GM18951 (cell line): ENCODE results near the gene OR2A42.
"Not testable (repeated sequence)": the region's sequence is repeated elsewhere in the genome, so short reads cannot be mapped to it uniquely, and the experiment has no call there.

ENCODE experiments used
- POLR2A ChIP-seq: IDR thresholded peaks from 4 replicates; pipeline ENCODE4 v1.6.1; 2011; ENCODE audit warnings: mild to moderate bottlenecking; ENCODE audit not compliant: insufficient read length, insufficient read depth; ENCODE audit errors: extremely low read depth
- in situ Hi-C: fragments of 300-500 bp; cut with MboI; formaldehyde crosslinking; loops from one replicate; pipeline ENCODE4 v1.12.0; 2022; ENCODE audit warnings: low sequenced_read_pairs, mixed read lengths, inconsistent platforms; ENCODE audit not compliant: unreplicated experiment

The OR2A42 gene, protein sequence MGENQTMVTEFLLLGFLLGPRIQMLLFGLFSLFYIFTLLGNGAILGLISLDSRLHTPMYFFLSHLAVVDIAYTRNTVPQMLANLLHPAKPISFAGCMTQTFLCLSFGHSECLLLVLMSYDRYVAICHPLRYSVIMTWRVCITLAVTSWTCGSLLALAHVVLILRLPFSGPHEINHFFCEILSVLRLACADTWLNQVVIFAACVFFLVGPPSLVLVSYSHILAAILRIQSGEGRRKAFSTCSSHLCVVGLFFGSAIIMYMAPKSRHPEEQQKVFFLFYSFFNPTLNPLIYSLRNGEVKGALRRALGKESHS

DNA sequence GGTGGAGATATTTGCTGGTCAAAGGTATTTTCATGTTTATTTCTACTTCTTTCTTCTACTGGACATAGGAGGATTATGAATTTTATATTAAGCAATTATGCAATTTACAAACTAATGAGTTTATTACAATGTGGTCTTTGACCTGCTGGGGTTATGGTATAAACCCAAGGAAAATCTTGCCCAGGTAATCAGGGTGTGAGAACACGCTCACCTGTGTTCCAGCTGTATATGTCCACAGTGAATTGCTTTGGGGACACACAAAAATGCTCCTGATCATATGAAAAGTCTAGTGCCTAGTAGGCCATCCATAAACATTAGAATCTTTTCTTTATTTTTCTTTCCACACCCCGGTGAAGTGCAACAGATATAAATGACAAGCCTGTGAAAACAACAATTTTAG, at the start of gene OR2A42:
Gene OR2A42, minus strand, starts transcription at position 241 of the 400 bp plus-strand sequence. CDS start 6,762 bp downstream, outside the sequence.
- in situ Hi-C loops: not testable (repeated sequence)

DNA sequence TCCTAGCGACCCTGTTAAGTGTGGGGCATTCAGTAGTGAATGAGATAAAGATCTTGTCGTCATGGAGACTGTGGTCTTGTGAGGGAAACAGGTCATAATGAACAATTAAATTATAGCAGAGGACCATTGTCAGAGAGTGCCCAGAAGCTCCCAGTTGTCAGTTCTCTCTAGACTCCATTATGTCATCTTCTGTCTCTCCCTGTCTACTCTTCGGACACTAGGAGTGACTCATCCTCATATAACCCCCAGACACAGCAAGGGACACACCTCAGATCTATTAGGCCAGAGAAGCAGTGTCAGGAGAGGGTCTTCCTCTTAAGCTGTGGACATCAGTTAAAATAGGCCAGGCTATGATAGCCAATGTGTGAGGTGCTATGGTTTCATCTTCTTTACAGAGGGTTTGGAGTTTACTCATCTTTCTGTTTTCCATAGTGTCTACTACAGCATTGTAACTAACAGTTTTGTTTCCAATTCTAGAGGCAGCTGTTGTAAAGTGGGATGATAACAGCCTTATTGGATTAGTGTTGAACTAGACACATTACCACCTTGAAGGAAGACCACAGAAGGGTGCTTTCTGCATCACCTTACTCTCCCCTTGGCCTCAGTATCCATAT, 47.9 kb upstream of the OR2A42 start:
- in situ Hi-C loops: loop anchor here (25.0 kb wide), 1 partner anchor 100 kb away; no protein-coding TSS in a partner anchor

DNA sequence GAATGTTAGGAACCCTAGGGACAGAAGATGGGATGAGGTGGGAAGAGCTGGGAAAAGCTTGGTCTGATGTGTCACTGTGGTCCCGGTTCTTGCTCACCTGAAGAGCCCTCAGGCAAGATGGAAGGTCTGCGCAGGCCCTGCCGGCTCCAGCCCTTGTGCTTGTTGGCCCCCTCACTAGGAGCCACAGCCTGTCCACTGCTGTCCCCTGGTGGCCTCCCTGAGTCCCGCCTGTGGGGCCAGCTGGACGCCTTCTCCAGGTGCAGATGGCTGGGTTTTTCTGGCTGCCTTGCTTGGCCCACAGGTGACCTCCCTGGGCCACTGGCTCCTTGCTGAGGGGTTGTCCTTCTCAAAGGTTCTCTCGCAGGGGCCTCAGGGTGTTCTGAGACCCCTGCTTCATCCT, 44.3 kb upstream of the OR2A42 start:
- in situ Hi-C loops: loop anchor here (25.0 kb wide), 1 partner anchor 104 kb away; no protein-coding TSS in a partner anchor

DNA sequence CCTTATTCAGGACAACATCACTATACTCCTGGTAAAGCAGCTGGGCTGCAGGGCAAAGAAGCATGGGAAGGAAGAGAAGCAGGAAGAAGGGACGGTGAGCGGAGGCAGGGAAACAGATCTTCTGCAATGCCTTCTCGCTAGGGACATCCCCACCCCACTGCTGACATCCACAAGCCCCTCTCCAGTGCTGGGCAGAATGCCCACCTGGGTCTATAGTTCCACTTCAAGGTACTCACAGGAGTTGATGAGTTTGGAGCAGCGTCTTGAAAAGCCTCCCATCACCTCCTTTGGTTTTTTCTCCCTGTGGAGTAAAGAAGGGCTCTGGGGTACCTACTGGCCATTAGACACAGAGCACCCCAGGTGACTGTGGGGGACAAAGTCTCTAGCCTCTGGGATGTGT, 43.1 kb upstream of the OR2A42 start:
- in situ Hi-C loops: loop anchor here (25.0 kb wide), 1 partner anchor 105 kb away; no protein-coding TSS in a partner anchor

DNA sequence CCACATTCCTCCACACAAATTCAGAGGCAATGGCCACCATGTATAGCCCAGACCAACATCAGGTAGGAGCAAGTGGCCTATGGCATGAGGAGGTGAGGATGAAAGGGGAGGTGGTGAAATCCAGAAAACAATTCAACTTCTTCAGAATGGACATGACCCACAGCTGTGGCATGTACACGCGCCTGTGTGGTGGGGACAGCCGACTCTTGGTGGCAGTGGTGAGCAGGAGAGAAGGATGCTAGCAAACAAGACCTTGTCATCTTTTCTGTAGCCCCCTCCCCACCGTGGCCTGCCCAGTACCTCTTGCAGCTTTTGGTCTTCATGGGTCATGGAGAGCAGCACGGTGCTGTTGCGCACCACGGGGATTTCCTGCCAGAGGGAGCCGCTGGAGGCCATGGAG, 42.6 kb upstream of the OR2A42 start:
- in situ Hi-C loops: loop anchor here (25.0 kb wide), 1 partner anchor 105 kb away; no protein-coding TSS in a partner anchor

DNA sequence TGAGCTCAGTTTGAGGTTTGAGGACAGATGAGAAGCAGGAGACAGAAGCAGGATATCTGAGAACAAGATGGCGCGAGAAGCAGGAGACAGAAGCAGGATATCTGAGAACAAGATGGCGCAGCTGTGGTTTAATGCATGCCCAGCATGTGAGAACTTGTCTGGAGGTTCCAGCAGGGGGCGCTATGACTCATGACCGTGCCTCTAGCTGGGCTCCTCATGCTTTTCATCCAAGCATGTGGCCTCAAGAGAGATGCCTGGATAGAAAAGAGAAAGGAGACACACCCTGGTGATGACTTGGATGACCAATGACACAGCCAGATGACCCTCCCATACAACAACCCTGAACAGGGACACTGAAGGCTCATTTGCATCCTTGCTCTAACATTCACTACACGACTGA, 40.6 kb upstream of the OR2A42 start:
- in situ Hi-C loops: loop anchor here (25.0 kb wide), 1 partner anchor 107 kb away; no protein-coding TSS in a partner anchor

DNA sequence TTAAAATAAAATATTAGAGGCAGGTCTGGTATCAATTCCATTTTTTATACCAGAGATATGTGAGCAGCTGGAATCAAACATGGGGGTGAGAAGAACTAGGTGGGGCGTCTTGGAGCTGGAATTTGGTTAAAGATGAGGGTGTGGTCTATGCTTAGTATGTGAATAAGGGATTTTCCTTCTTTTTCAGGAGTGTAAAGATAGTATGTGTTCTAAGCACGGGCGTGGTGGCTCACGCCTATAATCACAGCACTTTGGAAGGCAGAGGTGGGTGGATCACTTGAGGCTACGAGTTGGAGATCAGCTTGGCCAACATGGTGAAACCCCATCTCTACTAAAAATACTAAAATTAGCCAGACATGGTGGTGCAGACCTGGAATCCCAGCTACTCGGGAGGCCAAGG, 35.9 kb upstream of the OR2A42 start:
- in situ Hi-C loops: loop anchor here (25.0 kb wide), 1 partner anchor 112 kb away; no protein-coding TSS in a partner anchor

DNA sequence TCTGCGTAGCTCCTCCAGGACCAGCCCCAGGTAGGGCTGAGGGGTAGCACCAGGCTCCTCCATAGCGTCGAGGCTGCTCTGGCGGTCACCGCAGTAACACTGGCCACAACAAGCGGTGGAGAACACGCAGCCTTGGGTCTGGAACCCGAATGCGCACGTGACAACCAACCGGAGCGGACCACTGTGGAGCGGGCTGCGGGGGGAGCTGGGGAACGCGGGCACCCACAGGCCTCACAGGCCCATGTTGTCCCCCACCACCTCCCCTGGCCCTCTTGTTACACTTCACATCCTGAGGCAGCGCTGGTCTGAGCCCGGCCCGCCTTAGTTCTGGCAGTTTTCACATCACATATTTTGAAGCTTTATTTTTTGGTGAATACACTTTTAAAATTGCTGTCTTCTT, 29.8 kb upstream of the OR2A42 start, which contains the start of gene CTAGE8:
Gene CTAGE8, minus strand, starts transcription at position 101 of the 400 bp plus-strand sequence. Its CDS starts 38 bp downstream, at position 63.
- in situ Hi-C loops: not testable (repeated sequence)

DNA sequence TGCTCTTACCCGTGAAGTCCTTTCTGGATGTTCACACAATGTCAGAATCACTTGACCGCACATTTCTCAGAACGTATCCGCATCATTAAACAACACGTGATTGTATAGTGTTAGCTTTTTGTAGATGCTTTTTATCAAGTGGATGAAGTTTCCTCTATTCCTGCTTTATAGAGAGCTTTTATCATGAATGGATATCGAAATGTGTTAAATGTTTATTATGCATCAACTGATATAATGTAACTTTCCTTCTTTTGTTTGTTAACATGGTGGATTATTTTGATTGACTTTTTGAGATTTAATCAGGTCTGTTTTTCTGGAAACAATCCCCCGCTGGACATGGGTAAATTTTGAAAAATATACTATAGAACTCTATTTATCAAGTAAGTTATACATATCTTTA, 25.3 kb upstream of the OR2A42 start, which contains the start of gene OR2A7:
Gene OR2A7, minus strand, starts transcription at position 101 of the 400 bp plus-strand sequence. CDS start 5,164 bp downstream, outside the sequence.
- in situ Hi-C loops: not testable (repeated sequence)

DNA sequence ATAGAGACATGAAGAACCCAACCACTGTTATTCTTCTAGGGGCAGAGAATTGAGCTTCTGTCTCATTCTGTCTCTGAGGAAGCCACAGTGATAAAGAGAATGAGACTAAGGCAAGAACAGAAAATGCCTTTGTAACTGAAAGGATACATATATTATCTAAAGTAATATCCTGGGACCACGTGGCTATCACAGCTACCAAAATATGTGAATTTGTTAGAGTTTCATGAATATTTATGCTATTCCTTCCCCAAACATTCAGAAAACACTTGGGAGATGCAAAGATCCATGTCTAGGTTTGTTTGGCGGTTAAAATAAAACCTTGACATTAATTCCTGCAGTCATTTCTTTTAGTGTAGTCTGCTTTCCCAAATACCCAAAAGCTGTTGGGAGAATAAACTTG, 22.7 kb upstream of the OR2A42 start:
- in situ Hi-C loops: not testable (repeated sequence)

DNA sequence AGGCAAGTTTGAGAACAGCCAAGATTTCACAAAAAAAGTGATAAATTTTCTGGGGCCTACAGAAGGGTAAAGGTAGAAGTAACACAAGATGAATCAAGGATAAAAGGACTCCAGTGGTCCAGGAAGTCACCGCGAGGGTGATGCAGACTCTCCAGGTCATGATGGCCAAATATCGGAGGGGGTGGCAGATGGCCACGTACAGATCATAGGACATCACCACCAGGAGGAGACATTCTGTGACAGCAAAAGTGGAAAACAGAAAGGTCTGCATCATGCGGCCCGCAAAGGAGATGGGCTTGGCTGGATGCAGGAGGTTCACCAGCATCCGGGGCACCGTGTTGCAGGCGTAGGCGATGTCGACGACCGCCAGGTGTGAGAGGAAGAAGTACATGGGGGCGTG, 19.7 kb upstream of the OR2A42 start:
- in situ Hi-C loops: not testable (repeated sequence)

DNA sequence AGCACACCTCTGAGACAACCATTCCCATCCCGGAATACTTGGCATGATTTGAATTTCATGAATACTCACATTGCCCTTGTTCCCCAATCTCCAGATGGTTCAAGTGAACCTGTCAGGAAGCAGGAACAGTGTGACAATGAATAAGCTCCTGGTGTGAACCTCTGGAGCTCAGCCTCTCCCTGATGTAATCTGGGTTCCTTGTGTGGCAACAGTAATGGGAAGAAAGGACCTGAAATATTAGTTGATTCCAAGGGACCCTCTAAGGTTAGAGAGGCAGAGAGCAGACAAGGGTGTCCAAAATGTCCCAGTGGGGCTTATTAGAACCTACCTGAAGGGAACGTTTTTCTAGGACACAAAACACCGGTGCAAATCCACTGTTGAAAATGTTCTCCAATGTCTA, 16.7 kb upstream of the OR2A42 start:
- TF ChIP-seq POLR2A: no peak
- in situ Hi-C loops: no loop called here

DNA sequence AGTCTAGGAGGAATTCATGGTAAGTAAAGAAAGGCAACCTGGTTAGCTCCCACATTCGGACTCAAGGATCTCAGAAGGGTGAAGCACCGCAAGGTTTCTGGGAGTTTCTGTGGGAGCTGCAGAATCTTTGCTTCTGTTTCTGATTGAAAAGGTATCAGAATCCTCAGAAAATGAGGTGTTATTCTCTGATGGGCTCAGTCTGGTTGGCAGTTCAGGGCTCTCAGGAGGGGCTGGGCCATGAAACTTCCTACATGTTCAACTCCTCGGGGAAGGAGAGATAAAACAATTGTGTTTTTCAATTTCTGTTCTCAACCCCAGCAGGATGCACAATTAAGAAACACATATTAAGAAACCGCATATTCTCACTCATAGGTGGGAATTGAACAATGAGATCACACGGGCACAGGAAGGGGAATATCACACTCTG, 16.1 kb upstream of the OR2A42 start:
- no peak for TF ChIP-seq POLR2A
- in situ Hi-C loops: no loop called here

DNA sequence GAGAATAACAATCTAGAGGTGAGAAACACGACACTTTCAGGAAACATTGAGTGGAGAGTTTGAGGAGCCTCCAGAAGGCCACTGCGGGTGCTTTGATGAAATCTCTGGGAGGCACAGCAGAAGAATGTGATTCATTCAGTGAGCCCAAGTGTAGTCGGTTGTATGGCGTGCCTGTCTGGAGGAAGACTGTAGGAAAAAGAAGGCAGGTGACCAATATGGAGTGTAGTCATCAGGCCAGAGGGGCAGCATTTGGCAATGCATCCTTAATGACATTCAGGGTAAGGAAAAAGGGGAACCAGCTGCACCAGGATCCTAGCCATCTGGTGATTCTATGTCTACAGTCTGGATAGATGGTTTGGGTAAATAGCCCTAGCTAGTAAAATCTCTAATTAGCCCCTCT, 12.9 kb upstream of the OR2A42 start:
- in situ Hi-C loops: not testable (repeated sequence)

DNA sequence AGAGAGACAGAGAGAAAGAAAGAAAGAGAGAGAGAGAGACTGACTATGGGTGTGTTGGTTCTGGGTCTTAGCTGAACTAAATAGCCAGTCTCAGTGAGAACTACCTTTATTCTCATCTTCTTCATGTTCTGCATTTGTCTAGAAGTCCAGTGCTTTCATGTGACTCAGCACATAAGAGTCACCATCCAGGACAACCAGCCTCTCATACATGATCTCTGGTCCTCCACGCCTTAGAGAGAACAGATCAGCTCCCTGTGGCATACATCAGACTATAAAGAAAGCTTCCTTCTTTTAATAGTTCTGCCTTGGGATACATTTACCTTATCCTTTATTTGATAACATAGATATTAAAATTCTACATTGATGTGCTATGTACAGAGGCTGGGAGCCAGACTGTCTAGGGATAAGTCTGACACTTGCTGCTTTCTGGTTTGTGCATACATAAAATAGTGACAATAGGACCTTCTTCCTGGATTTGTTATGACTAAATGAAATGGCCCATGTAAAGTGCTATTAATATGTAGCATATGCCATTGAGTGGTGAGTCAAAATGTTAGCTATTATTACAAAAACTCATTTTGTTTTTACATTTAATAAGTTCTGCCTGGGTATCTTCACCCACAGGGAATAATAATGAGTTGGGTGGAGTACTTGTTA, 8.4 kb upstream of the OR2A42 start:
- in situ Hi-C loops: not testable (repeated sequence)

DNA sequence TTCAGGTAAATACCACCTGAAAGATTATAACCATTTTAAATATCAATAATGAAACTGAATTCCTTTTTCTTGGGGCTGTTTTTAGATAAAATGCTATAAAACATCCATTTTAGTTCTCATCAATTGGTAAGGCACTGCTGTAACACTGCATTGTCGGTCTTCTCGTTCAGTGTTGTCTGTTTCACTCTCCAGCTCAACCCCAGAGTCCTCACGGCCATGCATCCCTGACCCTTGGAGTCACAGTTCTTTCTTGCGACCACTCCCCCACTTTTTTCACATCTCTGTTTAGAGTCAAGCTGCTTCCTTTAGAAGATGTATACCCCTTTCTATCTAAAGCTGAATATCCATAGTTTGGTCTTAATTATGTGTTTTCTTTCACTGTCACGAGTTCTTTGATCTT, 7.6 kb upstream of the OR2A42 start:
- in situ Hi-C loops: not testable (repeated sequence)

DNA sequence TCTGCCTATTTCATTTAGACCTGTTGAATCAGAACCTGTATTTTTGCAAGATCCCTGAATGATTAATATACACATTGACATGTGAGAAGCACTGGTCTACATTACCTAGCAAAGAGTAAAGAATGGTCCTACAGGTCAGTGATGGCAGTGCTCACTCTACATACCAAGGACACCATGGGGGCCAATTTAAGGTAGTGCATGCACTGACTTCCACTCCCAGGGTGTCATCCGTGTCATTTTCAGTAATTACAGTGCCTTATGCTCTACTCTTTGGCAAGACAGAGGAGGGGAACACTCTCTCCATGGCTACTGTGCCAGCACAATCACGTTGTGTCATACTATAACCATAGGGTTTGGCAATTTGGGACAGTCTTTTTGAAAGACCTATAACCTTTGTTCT, 6.0 kb upstream of the OR2A42 start:
- in situ Hi-C loops: not testable (repeated sequence)

DNA sequence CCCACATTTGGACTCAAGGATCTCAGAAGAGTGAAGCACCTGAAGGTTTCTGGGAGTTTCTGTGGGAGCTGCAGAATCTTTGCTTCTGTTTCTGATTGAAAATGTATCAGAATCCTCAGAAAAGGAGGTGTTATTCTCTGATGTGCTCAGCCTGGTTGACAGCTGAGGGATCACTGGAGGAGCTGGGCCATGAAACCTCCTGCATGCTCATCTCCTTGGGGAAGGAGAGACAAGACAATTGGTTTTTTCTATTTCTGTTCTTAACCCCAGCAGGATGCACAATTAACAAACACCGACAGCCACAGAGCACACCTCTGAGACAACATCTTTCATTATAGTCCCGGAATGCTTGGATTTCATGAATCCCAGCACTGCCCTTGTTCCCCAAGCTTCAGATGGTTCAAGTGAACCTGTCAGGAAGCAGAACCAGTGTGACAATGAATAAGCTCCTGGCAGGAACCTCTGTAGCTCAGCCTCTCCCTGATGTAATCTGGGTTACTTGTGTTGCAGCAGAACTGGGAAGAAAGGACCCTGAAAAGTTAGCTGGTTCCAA, 799 bp downstream of the OR2A42 start:
- in situ Hi-C loops: not testable (repeated sequence)

DNA sequence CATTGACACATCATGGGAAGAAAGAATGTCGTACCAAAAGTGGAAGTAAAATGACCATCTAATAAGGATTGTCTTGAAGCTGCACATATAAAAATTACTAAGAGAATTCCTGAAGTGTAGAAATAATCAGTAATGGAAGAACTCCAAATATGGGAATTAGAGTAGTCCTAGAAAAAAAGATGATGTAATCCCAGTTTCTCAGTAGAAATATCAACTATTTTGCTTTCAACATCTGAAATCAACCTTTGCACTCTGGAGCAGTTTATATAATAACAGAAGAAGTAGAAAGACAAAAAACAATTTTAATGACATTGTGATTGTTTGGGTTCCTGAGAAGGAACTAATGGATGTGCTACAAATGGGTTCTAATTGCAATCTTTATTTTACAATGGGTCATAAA, 6.4 kb downstream of the OR2A42 start:
- in situ Hi-C loops: not testable (repeated sequence)

DNA sequence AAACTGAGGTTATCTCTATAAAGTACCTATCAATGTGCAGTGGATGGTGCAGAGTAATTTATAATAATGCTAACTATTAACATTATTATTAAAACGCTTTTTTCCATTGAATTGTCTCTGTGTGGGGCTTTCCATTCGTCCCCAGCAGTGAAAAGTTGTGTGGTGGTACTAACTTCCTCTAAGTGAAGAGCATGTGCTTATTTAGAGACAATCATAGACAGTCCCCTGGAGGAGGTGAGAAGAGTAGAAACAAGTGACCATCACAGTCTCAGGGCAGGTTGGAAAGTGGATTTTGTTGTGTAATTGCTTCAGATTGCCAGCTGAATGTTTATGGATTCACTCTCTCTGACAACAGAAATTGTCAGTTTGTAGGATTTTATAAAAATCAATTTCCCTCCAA, 8.4 kb downstream of the OR2A42 start:
- in situ Hi-C loops: not testable (repeated sequence)
